ENCODE results near the gene ANAPC10. TPM values are rescaled to one million over a fixed set of nuclear protein-coding genes. Genes with fewer than 3 reads are reported as not detected.

Gene ANAPC10
- total RNA-seq, 4 donors from 2014 or later, result 13.1 to 59.0 (median 27.9) TPM

GRCh38 chr4:144989306-144989705, 108.7 kb downstream of the ANAPC10 start:
- Histone ChIP-seq H3K9me3 (no peaks in the 10 kb centered on the region), H3K36me3 (no peaks in the 10 kb centered on the region), H3K27ac (no peak overlapping the region), H3K27me3 (no peaks in the 10 kb centered on the region), H3K4me1 (no peaks in the 10 kb centered on the region), H3K4me3 (no peak overlapping the region)
- intact Hi-C loops (cut with DNase I; ENCODE audit: low total_unique reads), result no loop called here
- TF ChIP-seq POLR2A (IDR thresholded peaks at IDR 0.05) (no peak), CTCF (IDR thresholded peaks at IDR 0.05) (no peak)
- no peak for DNase-seq

DNA sequence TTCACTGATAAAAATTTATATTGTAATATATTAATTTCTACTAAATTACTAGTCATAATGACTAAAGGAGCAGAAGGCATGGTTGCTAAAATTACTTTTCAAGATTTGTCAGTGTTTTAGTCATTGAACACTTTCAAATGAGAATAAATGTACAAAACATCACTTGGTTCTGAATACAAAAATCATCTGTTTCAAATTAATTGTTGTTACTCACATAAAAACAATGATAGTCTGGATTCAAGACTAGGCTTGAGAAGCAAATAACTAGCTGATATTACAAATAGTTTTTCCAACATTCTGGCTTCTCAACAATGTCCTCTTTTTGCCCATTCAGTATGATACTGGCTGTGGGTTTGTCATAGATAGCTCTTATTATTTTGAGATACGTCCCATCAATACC, 112.5 kb downstream of the ANAPC10 start:
- intact Hi-C loops (cut with DNase I; ENCODE audit: low total_unique reads), result no loop called here
- no peak for TF ChIP-seq CTCF (IDR thresholded peaks at IDR 0.05)
- TF ChIP-seq POLR2A (IDR thresholded peaks at IDR 0.05), result no peak
- Histone ChIP-seq H3K4me1 (no peaks in the 10 kb centered on the region), H3K4me3 (no peak overlapping the region), H3K27ac (no peak overlapping the region), H3K36me3 (no peaks in the 10 kb centered on the region), H3K9me3 (no peaks in the 10 kb centered on the region), H3K27me3 (no peaks in the 10 kb centered on the region)
- DNase-seq, result no peak

GRCh38 chr4:144985014-144985413, 113.0 kb downstream of the ANAPC10 start:
- no peaks in the 10 kb centered on the region for H3K36me3 ChIP-seq
- H3K4me1 ChIP-seq, result no peaks in the 10 kb centered on the region
- H3K4me3 ChIP-seq, result no peak overlapping the region
- H3K9me3 ChIP-seq, result peaks cover 0 to 2% of the 10 kb centered on the region in 2 donors
- TF ChIP-seq POLR2A (IDR thresholded peaks at IDR 0.05) (no peak), CTCF (IDR thresholded peaks at IDR 0.05) (no peak)
- H3K27ac ChIP-seq, result no peak overlapping the region
- DNase-seq, result no peak
- no peaks in the 10 kb centered on the region for H3K27me3 ChIP-seq
- intact Hi-C loops (cut with DNase I; ENCODE audit: low total_unique reads), result no loop called here

DNA sequence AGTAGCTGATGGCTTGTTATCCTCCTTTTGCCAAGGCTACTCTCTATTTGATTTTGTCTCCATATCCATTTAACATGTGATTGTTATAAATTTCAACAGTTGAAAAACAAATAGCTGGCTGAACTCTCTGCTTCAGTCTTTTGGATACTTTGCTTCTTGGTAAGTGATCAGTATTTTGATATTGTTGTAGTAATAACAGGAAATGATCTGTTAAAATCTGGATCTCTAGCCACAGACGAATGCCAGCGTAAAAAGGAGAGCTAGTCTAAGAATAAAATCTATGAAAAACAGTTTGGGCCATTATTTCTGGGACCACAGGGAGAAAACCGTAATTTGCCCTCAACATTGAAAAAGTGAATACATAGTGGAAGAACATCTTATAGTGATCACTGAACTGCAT, 113.8 kb downstream of the ANAPC10 start:
- no peak for TF ChIP-seq CTCF (IDR thresholded peaks at IDR 0.05)
- no peak for TF ChIP-seq POLR2A (IDR thresholded peaks at IDR 0.05)
- Histone ChIP-seq H3K27me3 (no peaks in the 10 kb centered on the region), H3K4me3 (no peak overlapping the region), H3K9me3 (peaks cover 0 to 6% of the 10 kb centered on the region in 2 donors), H3K4me1 (no peaks in the 10 kb centered on the region), H3K27ac (no peak overlapping the region), H3K36me3 (no peaks in the 10 kb centered on the region)
- no peak for DNase-seq
- intact Hi-C loops (cut with DNase I; ENCODE audit: low total_unique reads), result no loop called here

DNA sequence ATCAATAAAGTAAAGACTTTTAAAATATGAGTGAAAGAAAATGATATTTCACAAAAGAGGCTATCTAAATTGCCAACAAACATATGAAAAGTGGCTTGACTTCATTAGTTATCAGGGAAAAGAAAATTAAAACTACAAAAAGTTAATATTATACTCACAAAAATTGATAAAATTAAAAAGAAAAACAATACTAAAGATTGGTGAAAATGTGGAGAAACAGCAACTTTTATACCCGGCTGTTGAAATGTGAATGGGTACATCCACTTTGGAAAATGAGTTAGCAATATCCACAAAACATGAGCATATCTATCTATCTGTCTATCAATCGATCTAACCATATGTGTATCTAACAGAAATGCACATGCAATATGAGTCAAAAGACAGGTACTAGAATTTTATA, 122.3 kb downstream of the ANAPC10 start:
- Histone ChIP-seq H3K36me3 (no peaks in the 10 kb centered on the region), H3K27me3 (no peaks in the 10 kb centered on the region), H3K9me3 (peaks cover 0 to 6% of the 10 kb centered on the region in 2 donors), H3K4me3 (no peak overlapping the region), H3K4me1 (no peaks in the 10 kb centered on the region), H3K27ac (no peak overlapping the region)
- TF ChIP-seq POLR2A (IDR thresholded peaks at IDR 0.05), result no peak
- no peak for TF ChIP-seq CTCF (IDR thresholded peaks at IDR 0.05)
- no peak for DNase-seq
- intact Hi-C loops (cut with DNase I; ENCODE audit: low total_unique reads), result no loop called here
